Skin of body (tissue), 2 donors: ENCODE measurements around the gene DYRK2. TPM values are rescaled to one million over a fixed set of nuclear protein-coding genes. Genes with fewer than 3 reads are reported as not detected.

Experiments used
- DNase-seq: peaks from one replicate; lab custom pipeline; 2025; lab: John Stamatoyannopoulos, UW
- total RNA-seq: library from RNA; depleted of rRNA; stranded (reverse); fragments of >200 nt; gene quantifications from one replicate; pipeline ENCODE4 v1.2.3, GENCODE V29; 2014

The DYRK2 gene
- total RNA-seq = 29.0 TPM

- DNase-seq = peak; percentile 62
These were observed at the start of gene DYRK2 for GRCh38 chr12:67648521-67649260. DYRK2 (plus strand) TSS chr12:67648745; CDS start chr12:67649134, 389 bp downstream.

- DNase-seq = no peak
These were observed 48.9 kb upstream of the DYRK2 start for GRCh38 chr12:67599691-67600090.

- DNase-seq = peak; percentile 75
These were observed 47.4 kb upstream of the DYRK2 start for GRCh38 chr12:67601126-67601525.

- DNase-seq = no peak
These were observed 39.2 kb upstream of the DYRK2 start for GRCh38 chr12:67609226-67609870.

GRCh38 chr12:67613040-67613439, 35.5 kb upstream of the DYRK2 start:
- no peak for DNase-seq

GRCh38 chr12:67617629-67618028, 30.9 kb upstream of the DYRK2 start:
- no peak for DNase-seq

- DNase-seq = no peak
These were observed 30.2 kb upstream of the DYRK2 start for GRCh38 chr12:67618303-67618702.

- DNase-seq = no peak
These were observed 27.4 kb upstream of the DYRK2 start for GRCh38 chr12:67621112-67621511.

- no peak for DNase-seq
These were observed 26.6 kb upstream of the DYRK2 start for GRCh38 chr12:67621926-67622325.

- no peak for DNase-seq
These were observed 25.3 kb upstream of the DYRK2 start for GRCh38 chr12:67623259-67623658.

- DNase-seq = no peak
These were observed 24.2 kb upstream of the DYRK2 start for GRCh38 chr12:67624355-67624754.

GRCh38 chr12:67625004-67625403, 23.5 kb upstream of the DYRK2 start:
- DNase-seq = no peak

- DNase-seq = no peak
These were observed 22.4 kb upstream of the DYRK2 start for GRCh38 chr12:67626156-67626555.

- DNase-seq = no peak
These were observed 18.0 kb upstream of the DYRK2 start for GRCh38 chr12:67630373-67631088.

- DNase-seq = no peak
These were observed 16.5 kb upstream of the DYRK2 start for GRCh38 chr12:67632005-67632404.

- DNase-seq = no peak
These were observed 15.4 kb upstream of the DYRK2 start for GRCh38 chr12:67633024-67633610.

- DNase-seq = no peak
These were observed 14.8 kb upstream of the DYRK2 start for GRCh38 chr12:67633708-67634107.

GRCh38 chr12:67634303-67634761, 14.2 kb upstream of the DYRK2 start:
- no peak for DNase-seq

GRCh38 chr12:67637718-67638117, 10.8 kb upstream of the DYRK2 start:
- DNase-seq = no peak

- no peak for DNase-seq
These were observed 9.9 kb upstream of the DYRK2 start for GRCh38 chr12:67638694-67639093.

GRCh38 chr12:67640863-67641262, 7.7 kb upstream of the DYRK2 start:
- DNase-seq = peak; percentile 40

GRCh38 chr12:67645126-67645525, 3.4 kb upstream of the DYRK2 start:
- no peak for DNase-seq
